GM04504 (cell line): Measurements from ENCODE around the gene SVBP.
A peak's percentile ranks its signal among the peaks of the same experiment; 100 is the strongest.
"Not testable (repeated sequence)": the region's sequence is repeated elsewhere in the genome, so short reads cannot be mapped to it uniquely, and the experiment has no call there.

ENCODE experiments used
- DNase-seq: peaks from one replicate; pipeline ENCODE4 v3.0.0-alpha.2; 2012; ENCODE audit warnings: low read depth

The SVBP gene

GRCh38 chr1:42816585-42817439, at the start of gene SVBP, which contains the start of gene ERMAP:
SVBP (minus strand) TSS chr1:42817397; CDS start chr1:42816544, 853 bp downstream.
ERMAP (plus strand) TSS chr1:42817122; CDS start chr1:42830449, 13,327 bp downstream.
- peak; percentile 73 for DNase-seq

GRCh38 chr1:42866549-42866948, 49.4 kb upstream of the SVBP start:
- no peak for DNase-seq

GRCh38 chr1:42861014-42861399, 43.8 kb upstream of the SVBP start:
- DNase-seq: no peak

- DNase-seq: no peak
These were observed 43.3 kb upstream of the SVBP start for GRCh38 chr1:42860339-42861013.

- DNase-seq: not testable (repeated sequence)
These were observed 42.2 kb upstream of the SVBP start for GRCh38 chr1:42859366-42859765.

GRCh38 chr1:42856554-42856953, 39.4 kb upstream of the SVBP start:
- DNase-seq: not testable (repeated sequence)

GRCh38 chr1:42853116-42853884, 36.1 kb upstream of the SVBP start:
- no peak for DNase-seq

GRCh38 chr1:42852608-42852980, 35.4 kb upstream of the SVBP start:
- DNase-seq: no peak

- no peak for DNase-seq
These were observed 34.9 kb upstream of the SVBP start for GRCh38 chr1:42851960-42852607.

GRCh38 chr1:42851420-42851819, 34.2 kb upstream of the SVBP start:
- DNase-seq: no peak

GRCh38 chr1:42849944-42850343, 32.7 kb upstream of the SVBP start:
- no peak for DNase-seq

- DNase-seq: no peak
These were observed 31.8 kb upstream of the SVBP start for GRCh38 chr1:42848823-42849537.

- DNase-seq: no peak
These were observed 30.7 kb upstream of the SVBP start for GRCh38 chr1:42847721-42848460.

GRCh38 chr1:42847111-42847595, 30.0 kb upstream of the SVBP start:
- no peak for DNase-seq

GRCh38 chr1:42846257-42847110, 29.3 kb upstream of the SVBP start, which contains the start of gene ZNF691:
ZNF691 (plus strand) TSS chr1:42846613; CDS start chr1:42849659, 3,046 bp downstream.
- peak; percentile 93 for DNase-seq

- DNase-seq: no peak
These were observed 28.7 kb upstream of the SVBP start for GRCh38 chr1:42845866-42846256.

GRCh38 chr1:42845193-42845592, 28.0 kb upstream of the SVBP start:
- DNase-seq: no peak

GRCh38 chr1:42844592-42845140, 27.5 kb upstream of the SVBP start:
- no peak for DNase-seq
